Stimulated activated naive CD8-positive, alpha-beta T cell treated with anti-CD3 and anti-CD28 coated beads, Interleukin-15, amount 100 ng/mL, for 72 hours (primary cell): ENCODE data around the gene COX10.
"Not testable (repeated sequence)": the region's sequence is repeated elsewhere in the genome, so short reads cannot be mapped to it uniquely, and the experiment has no call there.

Experiments
- ATAC-seq: fragments of 150-1000 bp; cut with Tn5 transposase; 2 replicates; pipeline ENCODE4 v1.10.0; 2021; ENCODE audit warnings: mild to moderate bottlenecking, moderate library complexity
- DNase-seq, 2 donors: peaks; one replicate each; pipeline ENCODE4 v3.0.0; 2021 to 2022
- H3K27ac Mint-ChIP-seq, 2 donors: one replicate each; pipeline ENCODE4 v1.8.0; 2022; ENCODE audit warnings: mild to moderate bottlenecking in 2 of 2, mixed read lengths in 2 of 2, moderate library complexity in 2 of 2
- H3K27me3 Mint-ChIP-seq: one replicate; pipeline ENCODE4 v1.8.0; 2022; ENCODE audit warnings: mixed read lengths
- H3K4me1 Mint-ChIP-seq: one replicate; pipeline ENCODE4 v1.8.0; 2022; ENCODE audit warnings: mild to moderate bottlenecking, mixed read lengths
- H3K4me3 Mint-ChIP-seq, 2 donors: one replicate each; pipeline ENCODE4 v1.8.0; 2022; ENCODE audit warnings: mild to moderate bottlenecking in 2 of 2, mixed read lengths in 2 of 2, moderate library complexity in 1 of 2
- H3K9me3 Mint-ChIP-seq, 2 donors: one replicate each; pipeline ENCODE4 v1.8.0; 2022; ENCODE audit warnings: mixed read lengths in 2 of 2

COX10 gene

DNA sequence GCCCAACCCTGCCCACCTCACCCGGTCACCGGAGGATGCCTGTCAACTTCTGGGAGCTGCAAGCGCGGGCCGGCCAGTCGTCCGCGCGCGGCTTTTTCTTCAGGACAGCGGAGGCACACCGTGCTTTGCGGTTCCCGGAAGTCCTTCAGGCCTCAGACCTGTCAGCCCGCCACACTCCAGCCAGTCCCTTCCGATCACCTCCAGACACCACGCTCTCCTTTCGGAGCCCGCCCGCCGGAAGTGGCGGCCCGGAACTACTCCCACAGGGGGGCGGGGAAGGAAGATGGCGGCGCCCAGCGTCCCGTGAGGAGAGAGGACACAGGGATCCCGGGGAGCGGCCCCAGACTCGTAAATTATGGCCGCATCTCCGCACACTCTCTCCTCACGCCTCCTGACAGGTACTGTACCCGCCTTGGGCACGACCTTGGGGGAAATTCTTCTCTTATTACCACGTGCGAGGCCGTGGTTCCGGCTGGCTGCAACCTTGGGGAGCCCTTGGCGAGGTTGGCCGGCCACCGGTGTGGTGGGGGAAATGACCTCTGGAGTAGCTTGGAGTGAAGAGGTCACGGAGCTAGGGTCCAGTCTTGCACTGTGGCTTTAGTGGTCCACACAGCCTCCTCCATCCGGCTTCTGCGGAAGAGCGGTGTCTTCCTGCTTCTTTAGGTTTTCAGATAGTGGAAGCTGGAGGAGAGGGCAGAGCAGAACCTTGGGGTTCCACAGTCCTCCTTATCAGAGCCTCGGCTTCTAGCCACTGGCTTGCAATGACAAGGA, at the start of gene COX10:
COX10 (plus strand) TSS at position 254 of the 771 bp plus-strand sequence; CDS start at position 356, 102 bp downstream.
- peak; percentile 98 for ATAC-seq
- Mint-ChIP-seq H3K9me3 (no peaks in the 10 kb centered on the region), H3K4me1 (peaks cover 42% of the 10 kb centered on the region), H3K4me3 (peak within 1 kb of the TSS; percentile 75 to 97), H3K27ac (peak within 1 kb of the TSS; percentile 93 to 99), H3K27me3 (no peaks in the 10 kb centered on the region)
- peak; percentile 71 to 82 for DNase-seq

DNA sequence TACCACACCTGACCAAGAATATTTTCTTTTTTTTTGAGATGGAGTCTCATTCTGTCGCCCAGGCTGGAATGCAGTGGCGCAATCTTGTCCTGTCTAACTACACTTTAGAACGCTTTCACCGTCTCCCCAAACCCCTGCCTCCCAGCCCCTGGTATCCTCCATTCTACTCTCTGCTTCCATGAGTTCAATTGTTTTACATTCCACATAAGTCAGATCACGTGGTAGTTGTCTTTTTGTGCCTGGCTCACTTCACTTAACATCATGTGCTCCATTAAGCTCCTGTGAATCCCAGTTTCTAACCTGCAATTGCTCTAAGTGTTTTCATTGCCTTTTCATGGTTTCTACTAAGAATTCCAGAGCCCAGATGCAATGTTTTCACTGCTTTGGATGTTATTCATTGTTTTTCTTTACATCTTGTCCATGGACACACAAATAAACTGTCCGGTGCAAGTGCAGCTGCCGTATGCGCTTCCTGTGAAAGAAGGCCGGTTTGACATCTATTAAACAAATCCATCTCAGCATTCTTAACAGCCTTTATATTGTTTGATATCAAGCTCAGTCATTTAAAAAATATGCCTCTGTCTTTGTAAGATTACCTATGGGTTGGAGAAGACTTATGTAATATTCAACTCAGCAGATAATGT, 47.5 kb upstream of the COX10 start:
- H3K9me3 Mint-ChIP-seq, ATAC-seq, DNase-seq, H3K4me3 Mint-ChIP-seq, H3K4me1 Mint-ChIP-seq, H3K27ac Mint-ChIP-seq, H3K27me3 Mint-ChIP-seq: not testable (repeated sequence)

DNA sequence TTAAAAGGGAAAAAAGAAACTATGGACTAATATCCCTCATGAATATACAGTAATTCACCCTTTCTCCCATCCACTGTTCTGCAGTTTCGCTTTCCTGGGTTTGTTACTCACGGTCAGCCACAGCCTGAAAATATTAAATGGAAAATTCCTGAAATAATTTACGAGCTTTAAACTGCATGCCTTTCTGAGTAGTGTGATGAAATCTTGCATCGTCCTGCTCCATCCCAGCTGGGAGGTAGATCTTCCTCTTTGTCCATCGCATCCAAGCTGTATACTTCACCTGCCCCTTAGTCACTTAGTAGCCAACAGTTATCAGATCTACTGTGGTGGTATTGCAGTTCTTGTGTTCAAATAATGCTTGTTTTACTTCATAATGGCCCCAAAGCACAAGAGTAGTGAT, 39.5 kb upstream of the COX10 start:
- not testable (repeated sequence) for H3K27me3 Mint-ChIP-seq, ATAC-seq, H3K4me1 Mint-ChIP-seq, H3K4me3 Mint-ChIP-seq, H3K9me3 Mint-ChIP-seq, DNase-seq
- peak overlapping the region in 1 of 2 donors; percentile 72 for H3K27ac Mint-ChIP-seq

DNA sequence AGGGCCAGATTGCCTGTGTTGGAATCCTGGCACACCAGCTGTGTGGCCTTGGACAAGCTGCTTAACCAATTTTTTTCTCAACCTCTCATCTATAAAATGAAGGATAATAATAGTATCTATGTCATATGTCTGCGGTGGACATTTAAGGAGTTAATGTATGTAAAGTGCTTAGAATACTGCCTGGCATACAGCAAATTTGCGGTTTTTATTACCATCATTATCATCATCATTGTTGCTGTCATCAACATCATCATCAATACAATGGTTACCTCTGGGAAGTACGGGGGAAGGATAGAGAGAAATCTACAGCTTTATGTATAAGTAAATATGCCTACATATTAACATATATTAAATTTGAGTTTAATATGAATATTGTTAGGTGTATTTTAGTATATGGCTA, 37.1 kb upstream of the COX10 start:
- no peaks in the 10 kb centered on the region for H3K27me3 Mint-ChIP-seq
- peaks cover 4 to 15% of the 10 kb centered on the region in 2 donors for H3K9me3 Mint-ChIP-seq
- peaks cover 1% of the 10 kb centered on the region for H3K4me1 Mint-ChIP-seq
- H3K4me3 Mint-ChIP-seq: no peak overlapping the region
- ATAC-seq (no peak), DNase-seq (no peak)
- no peak overlapping the region for H3K27ac Mint-ChIP-seq

DNA sequence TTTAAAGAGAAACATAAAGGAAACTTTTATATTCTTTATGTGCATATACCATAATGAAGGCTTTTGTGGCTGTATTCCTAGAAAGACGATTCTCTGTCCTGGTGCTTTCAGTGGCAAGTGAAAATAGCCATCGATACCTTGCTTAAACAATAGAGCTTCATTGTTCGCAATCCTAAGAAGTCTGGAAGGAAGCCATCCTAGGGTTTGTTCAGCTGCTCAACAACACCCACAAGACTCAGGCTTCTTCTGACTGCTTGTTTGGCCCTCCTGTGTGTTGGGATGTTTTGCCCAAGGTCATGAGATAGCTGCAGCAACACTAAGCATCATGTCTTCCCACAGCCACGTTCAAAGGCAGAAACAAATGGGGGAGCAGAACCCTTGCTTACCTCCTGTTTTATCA, 36.1 kb upstream of the COX10 start:
- Mint-ChIP-seq H3K9me3 (peaks cover 4 to 15% of the 10 kb centered on the region in 2 donors), H3K27ac (no peak overlapping the region), H3K4me3 (no peak overlapping the region), H3K4me1 (peaks cover 9% of the 10 kb centered on the region), H3K27me3 (no peaks in the 10 kb centered on the region)
- no peak for ATAC-seq
- no peak for DNase-seq

DNA sequence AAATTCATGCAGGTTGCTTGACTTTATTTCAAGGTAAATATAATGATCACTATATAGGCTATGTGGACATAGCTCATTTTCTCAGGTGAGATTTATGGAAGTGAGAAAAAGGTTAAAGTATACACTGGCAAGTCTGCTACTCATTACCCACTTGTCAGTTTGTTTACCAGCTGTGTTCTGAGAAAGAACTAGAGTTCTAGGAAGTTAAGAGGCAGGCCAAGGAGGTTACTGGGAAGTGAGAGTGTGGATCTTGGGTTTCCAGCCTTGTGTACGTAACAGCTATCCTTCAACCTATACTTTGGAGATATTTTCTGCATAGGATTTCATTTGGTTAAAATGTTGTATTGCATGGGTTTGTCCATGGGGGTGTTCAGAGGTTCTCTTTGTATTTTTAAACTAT, 31.9 kb upstream of the COX10 start:
- Mint-ChIP-seq H3K4me3 (no peak overlapping the region), H3K27me3 (no peaks in the 10 kb centered on the region), H3K9me3 (peaks cover 4 to 15% of the 10 kb centered on the region in 2 donors), H3K27ac (no peak overlapping the region), H3K4me1 (peaks cover 16% of the 10 kb centered on the region)
- no peak for DNase-seq
- no peak for ATAC-seq

DNA sequence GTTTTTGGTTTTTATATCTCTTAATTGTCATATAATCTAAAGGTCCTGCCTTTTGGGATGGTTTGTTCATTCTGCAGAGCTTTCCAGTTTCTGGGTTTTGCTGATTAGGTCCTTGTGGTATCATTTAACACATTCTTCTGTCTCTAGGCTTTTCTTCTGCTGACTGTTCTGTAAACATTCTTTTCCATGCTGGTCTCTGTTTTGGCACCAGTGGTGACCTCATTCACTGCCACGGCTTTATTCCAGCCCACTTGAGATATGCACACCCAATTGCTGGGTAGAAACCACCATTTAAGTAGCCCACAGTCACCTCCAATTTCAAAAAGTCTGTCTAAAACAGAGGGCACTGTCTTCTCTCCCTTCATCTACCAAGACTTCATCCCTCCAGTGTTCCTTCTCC, 31.1 kb upstream of the COX10 start:
- H3K27me3 Mint-ChIP-seq: no peaks in the 10 kb centered on the region
- peaks cover 16% of the 10 kb centered on the region for H3K4me1 Mint-ChIP-seq
- H3K4me3 Mint-ChIP-seq: no peak overlapping the region
- no peak overlapping the region for H3K27ac Mint-ChIP-seq
- H3K9me3 Mint-ChIP-seq: peaks cover 4 to 15% of the 10 kb centered on the region in 2 donors
- no peak for ATAC-seq
- DNase-seq: no peak

DNA sequence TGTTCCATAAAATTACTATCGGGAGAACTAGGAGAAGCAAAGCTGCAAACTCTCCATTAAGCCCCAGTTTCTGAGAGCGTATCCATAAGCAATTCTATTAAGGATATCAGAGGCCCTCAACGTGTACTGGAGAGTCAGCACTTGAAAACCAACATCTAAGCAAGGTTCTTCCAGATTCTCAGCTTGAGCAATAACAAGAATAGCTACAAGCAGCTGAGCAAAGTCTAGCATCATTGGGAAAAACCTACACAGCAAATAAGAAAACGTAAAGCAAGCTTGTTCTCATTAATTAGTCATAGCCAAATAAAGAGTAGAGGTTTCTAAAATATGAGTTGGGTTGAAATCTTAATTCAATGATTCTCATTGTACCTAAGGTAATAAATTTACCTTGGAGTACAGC, 26.9 kb upstream of the COX10 start:
- DNase-seq (no peak), ATAC-seq (peak; percentile 81)
- peaks cover 0 to 4% of the 10 kb centered on the region in 2 donors for H3K9me3 Mint-ChIP-seq
- H3K27me3 Mint-ChIP-seq: no peaks in the 10 kb centered on the region
- peak overlapping the region in 1 of 2 donors; percentile 24 for H3K4me3 Mint-ChIP-seq
- peaks cover 18% of the 10 kb centered on the region for H3K4me1 Mint-ChIP-seq
- no peak overlapping the region for H3K27ac Mint-ChIP-seq

DNA sequence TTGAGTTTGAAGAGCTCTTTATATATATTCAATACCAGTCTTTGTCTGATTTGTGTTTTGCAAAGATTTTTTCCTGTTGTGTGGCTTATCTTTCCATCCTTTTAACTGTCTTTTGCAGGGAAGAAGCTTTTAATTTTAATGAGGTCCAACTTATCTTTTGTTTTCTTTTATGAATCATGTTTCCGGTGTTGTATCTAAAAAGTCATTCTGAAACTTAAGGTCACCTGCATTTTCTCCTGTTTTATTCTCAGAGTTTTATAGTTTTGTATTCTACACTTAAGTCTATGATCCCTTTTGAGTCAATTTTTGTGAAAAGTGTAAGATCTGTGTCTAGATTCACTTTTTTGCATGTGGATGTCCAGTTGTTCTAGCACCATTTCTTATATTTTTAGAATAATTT, 24.6 kb upstream of the COX10 start:
- Mint-ChIP-seq H3K4me3 (no peak overlapping the region), H3K9me3 (no peaks in the 10 kb centered on the region), H3K27ac (peak overlapping the region in 1 of 2 donors; percentile 76), H3K4me1 (peaks cover 5% of the 10 kb centered on the region), H3K27me3 (no peaks in the 10 kb centered on the region)
- DNase-seq (no peak), ATAC-seq (no peak)

DNA sequence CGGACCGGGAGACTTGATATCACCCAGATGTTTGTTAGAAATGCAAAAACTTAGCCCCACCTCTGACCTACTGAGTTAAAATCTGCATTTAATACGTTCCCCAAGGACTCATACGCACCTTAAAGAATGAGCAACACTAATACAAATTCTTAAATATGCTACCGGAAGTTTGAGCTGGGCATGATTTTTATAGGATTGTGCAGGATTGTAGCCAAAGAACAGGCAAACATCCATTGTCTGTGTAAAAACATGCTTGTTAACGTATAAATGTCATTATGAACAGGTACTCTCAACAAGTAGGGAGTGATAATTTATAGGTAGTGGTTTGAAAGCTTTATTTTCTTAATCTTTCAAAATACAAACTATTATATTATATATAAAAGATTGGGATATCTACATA, 22.3 kb upstream of the COX10 start:
- no peaks in the 10 kb centered on the region for H3K9me3 Mint-ChIP-seq
- no peak overlapping the region for H3K27ac Mint-ChIP-seq
- DNase-seq: no peak
- H3K4me1 Mint-ChIP-seq: peaks cover 5% of the 10 kb centered on the region
- H3K4me3 Mint-ChIP-seq: no peak overlapping the region
- no peak for ATAC-seq
- no peaks in the 10 kb centered on the region for H3K27me3 Mint-ChIP-seq

DNA sequence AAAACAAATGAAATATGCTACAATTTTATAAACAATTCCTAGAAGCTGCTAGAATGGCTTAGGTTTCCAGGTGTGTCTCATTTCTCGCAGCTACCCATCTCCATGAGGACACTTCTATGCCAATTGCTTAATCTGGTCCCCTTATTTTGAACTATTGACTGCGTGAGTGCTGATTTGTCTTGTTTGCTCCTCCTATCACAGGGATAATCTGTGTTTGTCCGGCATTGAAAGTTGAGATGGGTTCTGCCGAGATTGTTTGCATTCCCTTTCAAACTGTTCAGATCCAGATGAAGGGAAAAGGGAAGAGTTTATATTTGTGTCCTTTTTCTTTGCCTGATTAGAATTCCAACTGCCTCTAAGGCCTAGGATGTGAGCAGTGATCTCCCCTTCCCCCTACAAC, 21.7 kb upstream of the COX10 start:
- H3K4me3 Mint-ChIP-seq: no peak overlapping the region
- no peak for ATAC-seq
- no peak for DNase-seq
- no peaks in the 10 kb centered on the region for H3K9me3 Mint-ChIP-seq
- no peak overlapping the region for H3K27ac Mint-ChIP-seq
- no peaks in the 10 kb centered on the region for H3K27me3 Mint-ChIP-seq
- peaks cover 5% of the 10 kb centered on the region for H3K4me1 Mint-ChIP-seq

DNA sequence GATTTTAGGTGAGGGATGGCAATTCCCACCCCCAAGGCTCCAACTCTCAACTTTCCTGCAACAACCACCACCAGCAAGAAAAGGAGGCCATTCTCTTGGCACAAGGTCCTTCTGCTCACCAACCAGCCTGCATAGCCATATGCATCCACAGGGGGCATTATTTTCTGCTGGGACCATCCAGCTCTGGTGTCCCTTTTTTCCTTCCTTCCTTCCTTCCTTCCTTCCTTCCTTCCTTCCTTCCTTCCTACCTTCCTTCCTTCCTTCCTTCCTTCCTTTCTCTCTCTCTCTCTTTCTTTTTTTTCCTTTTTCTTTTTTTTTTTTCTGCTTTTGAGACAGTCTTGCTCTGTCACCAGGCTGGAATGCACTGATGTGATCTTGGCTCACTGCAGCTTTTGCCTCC, 21.1 kb upstream of the COX10 start:
- Mint-ChIP-seq H3K4me1 (peaks cover 5% of the 10 kb centered on the region), H3K27me3 (no peaks in the 10 kb centered on the region), H3K9me3 (no peaks in the 10 kb centered on the region), H3K4me3 (no peak overlapping the region), H3K27ac (no peak overlapping the region)
- ATAC-seq: no peak
- no peak for DNase-seq

DNA sequence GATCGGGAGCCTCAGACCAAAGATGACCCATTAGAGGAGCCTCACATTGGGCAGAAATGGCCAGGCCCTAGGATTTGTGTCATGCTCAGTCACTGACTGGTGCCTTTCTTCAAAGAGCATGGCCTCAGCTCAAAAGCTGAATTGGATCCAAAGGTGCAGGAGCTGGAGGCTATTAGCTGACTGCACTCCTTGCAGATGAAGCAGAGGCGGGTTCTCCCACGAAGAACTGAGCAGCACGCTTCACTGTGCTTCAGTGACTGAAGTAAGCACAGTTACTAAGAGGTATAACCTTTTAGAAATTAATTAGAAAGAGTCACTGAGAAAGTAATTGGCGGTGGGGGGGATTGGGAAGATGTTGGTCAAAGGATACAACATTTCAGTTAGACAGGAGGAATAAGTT, 18.7 kb upstream of the COX10 start:
- DNase-seq (no peak), ATAC-seq (no peak)
- H3K27ac Mint-ChIP-seq: no peak overlapping the region
- no peaks in the 10 kb centered on the region for H3K27me3 Mint-ChIP-seq
- no peaks in the 10 kb centered on the region for H3K4me1 Mint-ChIP-seq
- H3K9me3 Mint-ChIP-seq: peaks cover 0 to under 1% of the 10 kb centered on the region in 2 donors
- H3K4me3 Mint-ChIP-seq: no peak overlapping the region

DNA sequence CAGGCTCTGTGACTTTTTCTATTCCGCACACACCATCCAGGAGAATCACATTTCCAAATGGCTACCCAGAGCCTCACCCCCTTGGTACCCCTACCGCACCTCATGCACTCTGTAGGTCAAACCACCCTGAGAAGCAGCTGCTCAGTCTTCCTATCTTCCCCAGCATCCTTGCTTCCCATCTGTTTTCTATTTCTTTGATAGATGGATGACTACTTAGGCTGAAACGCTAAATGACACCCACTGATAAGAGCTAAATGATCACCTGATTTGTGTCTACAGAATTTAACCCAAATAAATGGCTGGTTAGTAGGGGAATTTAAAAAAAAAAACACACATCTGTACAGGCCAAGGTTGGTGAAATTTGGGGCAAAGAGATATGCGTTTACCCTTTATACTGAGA, 17.6 kb upstream of the COX10 start:
- no peak overlapping the region for H3K27ac Mint-ChIP-seq
- H3K9me3 Mint-ChIP-seq: peaks cover 0 to 7% of the 10 kb centered on the region in 2 donors
- DNase-seq (no peak), ATAC-seq (no peak)
- no peak overlapping the region for H3K4me3 Mint-ChIP-seq
- H3K27me3 Mint-ChIP-seq: no peaks in the 10 kb centered on the region
- no peaks in the 10 kb centered on the region for H3K4me1 Mint-ChIP-seq

DNA sequence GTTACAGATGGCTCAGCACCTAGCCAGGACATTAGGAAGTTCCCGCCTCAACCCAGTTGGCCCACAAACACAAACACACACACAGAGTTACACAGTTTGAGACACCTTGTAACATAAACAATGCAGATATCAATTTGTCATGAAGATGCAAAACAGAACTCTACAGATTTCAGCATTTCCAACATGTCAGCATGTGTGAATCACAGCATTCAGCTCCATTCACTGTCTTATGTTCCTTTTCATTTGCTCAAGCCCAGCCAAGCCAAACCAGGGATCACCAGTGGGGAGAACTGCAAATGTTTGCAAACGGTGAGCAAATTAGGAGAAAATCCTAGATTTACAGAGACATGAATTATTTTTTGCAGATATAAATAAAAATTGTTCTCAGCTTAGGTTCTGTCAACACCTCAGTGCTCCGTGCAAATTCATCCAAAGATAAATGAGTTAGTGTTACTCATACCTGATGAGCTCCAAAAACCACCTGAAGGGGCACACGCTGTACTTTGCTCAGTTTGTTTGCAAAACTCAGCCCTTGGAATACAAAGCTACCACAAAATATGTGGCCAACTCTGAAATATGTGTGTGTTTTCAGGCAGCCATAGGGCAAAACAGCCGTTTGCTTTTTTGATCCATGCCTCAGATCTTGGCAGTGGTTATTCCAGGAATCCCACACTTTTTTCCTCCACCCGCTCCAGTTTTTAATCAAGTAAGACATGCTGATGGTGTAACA, 16.3 kb upstream of the COX10 start:
- ATAC-seq: no peak
- Mint-ChIP-seq H3K27ac (no peak overlapping the region), H3K27me3 (no peaks in the 10 kb centered on the region), H3K4me1 (no peaks in the 10 kb centered on the region), H3K9me3 (peaks cover 0 to 7% of the 10 kb centered on the region in 2 donors), H3K4me3 (no peak overlapping the region)
- DNase-seq: no peak

DNA sequence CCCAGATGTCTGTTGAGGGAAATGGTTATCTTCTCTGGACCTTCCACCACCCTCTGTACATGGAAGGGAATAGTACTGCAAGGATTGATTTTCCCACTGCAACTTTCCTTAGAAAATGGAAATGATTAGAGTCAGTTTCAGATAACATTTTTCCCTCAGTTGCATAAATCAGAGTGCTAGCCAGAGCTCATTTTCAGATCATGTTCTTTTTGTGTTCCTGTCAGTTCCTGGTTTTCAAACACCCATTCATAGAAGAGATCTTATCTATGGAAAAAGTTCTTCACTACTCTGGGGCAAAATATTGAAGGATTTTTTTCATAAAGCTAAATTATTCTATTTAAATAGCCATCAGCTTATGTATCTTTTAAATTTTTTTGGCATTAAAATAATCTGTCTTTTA, 11.7 kb upstream of the COX10 start:
- H3K9me3 Mint-ChIP-seq: peaks cover 0 to 7% of the 10 kb centered on the region in 2 donors
- H3K27me3 Mint-ChIP-seq: no peaks in the 10 kb centered on the region
- no peaks in the 10 kb centered on the region for H3K4me1 Mint-ChIP-seq
- no peak for DNase-seq
- H3K4me3 Mint-ChIP-seq: no peak overlapping the region
- no peak overlapping the region for H3K27ac Mint-ChIP-seq
- no peak for ATAC-seq
